Measurements from ENCODE around the gene SPATA20.

- TF ChIP-seq REST (IDR thresholded peaks at IDR 0.05; ENCODE audit: insufficient read depth in 1 of 2, low read depth in 2 of 2, low read length in 2 of 2) (no peak), SIN3A (IDR thresholded peaks at IDR 0.05; ENCODE audit: borderline replicate concordance, insufficient read depth, low read length) (no peak), POLR2AphosphoS5 (IDR thresholded peaks at IDR 0.05; ENCODE audit: low read depth, low read length) (no peak)
Observed at GRCh38 chr17:50517504-50518383, 29.2 kb upstream of the SPATA20 start.
